LNCAP (cell line): Measurements from ENCODE around the gene MLNR.

ENCODE experiments used
- CTCF ChIP-seq: fragments of 450-650 bp; IDR thresholded peaks from 2 replicates; pipeline ENCODE4 v1.5.1; 2017; ENCODE audit warnings: mild to moderate bottlenecking

The MLNR gene

GRCh38 chr13:49208619-49209018 is 11.5 kb upstream of the MLNR start:
- no peak for TF ChIP-seq CTCF

DNA sequence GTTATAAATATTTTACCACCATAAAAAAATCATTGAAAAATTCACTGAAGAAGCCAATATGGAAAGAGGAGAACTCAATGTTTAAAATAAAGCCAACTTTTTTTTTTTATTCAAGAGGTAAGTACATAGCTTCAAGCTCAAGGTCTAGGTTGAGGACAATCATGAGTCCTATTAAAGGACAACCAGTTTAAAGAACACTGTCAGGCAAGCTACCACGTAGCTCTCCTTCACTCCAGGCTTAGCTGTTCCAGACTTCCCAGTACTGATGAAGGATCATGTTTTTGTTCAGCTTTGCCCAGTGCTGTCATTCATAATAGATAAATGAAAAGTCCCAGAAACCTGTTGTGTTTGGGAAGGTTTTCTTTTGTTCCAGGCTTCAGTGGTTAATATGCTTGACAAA is 10.0 kb upstream of the MLNR start:
- TF ChIP-seq CTCF = no peak

GRCh38 chr13:49210669-49211068 is 9.5 kb upstream of the MLNR start:
- TF ChIP-seq CTCF = no peak

- no peak for TF ChIP-seq CTCF
These were observed 6.6 kb upstream of the MLNR start for GRCh38 chr13:49213539-49213938.

- TF ChIP-seq CTCF = no peak
These were observed 5.9 kb upstream of the MLNR start for GRCh38 chr13:49213997-49214916.

DNA sequence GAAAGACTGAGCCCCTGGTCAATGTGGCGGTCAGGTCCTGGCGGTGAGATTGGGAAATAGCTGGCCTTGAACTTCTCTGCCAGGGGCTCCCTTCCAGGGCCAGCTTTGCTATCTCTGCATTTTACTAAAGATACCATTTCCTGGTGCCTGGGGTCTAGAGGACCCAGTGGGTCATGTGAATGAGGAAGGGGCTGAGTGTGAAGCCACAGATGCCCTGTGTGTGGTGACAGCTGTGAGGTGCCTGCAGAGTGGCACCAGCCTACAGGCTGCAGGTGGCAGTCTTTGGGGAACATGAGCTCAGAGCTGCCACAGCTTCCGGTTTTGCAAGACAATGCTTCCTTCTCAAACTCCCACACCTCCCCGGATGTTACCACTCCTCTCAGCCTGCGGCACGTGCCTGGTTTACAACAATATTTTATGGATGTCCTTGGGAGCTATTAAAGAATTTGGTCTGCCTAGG is 5.2 kb upstream of the MLNR start:
- no peak for TF ChIP-seq CTCF

- no peak for TF ChIP-seq CTCF
These were observed 3.8 kb upstream of the MLNR start for GRCh38 chr13:49216334-49216733.
